Esophagus squamous epithelium (tissue), 4 donors: ENCODE results near the gene ACTMAP.

Source experiments
- CTCF ChIP-seq, 6 experiments: fragments of 450-650 bp in 4 of 6; fragments of 200-600 bp in 2 of 6; sonication (generic) in 2 of 6; IDR thresholded peaks; one replicate each; pipeline ENCODE4 v1.5.1; 2016 to 2019; ENCODE audit warnings: antibody characterized with exemption in 6 of 6, mild to moderate bottlenecking in 4 of 6, moderate library complexity in 4 of 6
- POLR2A ChIP-seq, 4 donors: fragments of 450-650 bp; IDR thresholded peaks; one replicate each; pipeline ENCODE4 v1.6.1; 2017; ENCODE audit warnings: antibody characterized with exemption in 4 of 4, mild to moderate bottlenecking in 4 of 4, moderate library complexity in 3 of 4

- no peak for TF ChIP-seq CTCF (IDR thresholded peaks at IDR 0.05)
- TF ChIP-seq POLR2A (IDR thresholded peaks at IDR 0.05) = no peak
These were observed 40.5 kb downstream of the ACTMAP start for GRCh38 chr19:40709817-40710216.
